ENCODE data around the gene NHERF2.
A peak's percentile ranks its signal among the peaks of the same experiment; 100 is the strongest.

NHERF2 gene

GRCh38 chr16:2079991-2080390, 53.3 kb downstream of the NHERF2 start:
- no peak for TF ChIP-seq CTCF (IDR thresholded peaks at IDR 0.05)

- no peak for TF ChIP-seq CTCF (IDR thresholded peaks at IDR 0.05)
These were observed 54.7 kb downstream of the NHERF2 start for GRCh38 chr16:2081201-2082084.

- peak; percentile 51 for TF ChIP-seq CTCF (IDR thresholded peaks at IDR 0.05)
These were observed 55.7 kb downstream of the NHERF2 start for GRCh38 chr16:2082171-2082982.

- TF ChIP-seq CTCF (IDR thresholded peaks at IDR 0.05) = no peak
These were observed 56.3 kb downstream of the NHERF2 start for GRCh38 chr16:2082983-2083364.

- no peak for TF ChIP-seq CTCF (IDR thresholded peaks at IDR 0.05)
These were observed 56.7 kb downstream of the NHERF2 start for GRCh38 chr16:2083409-2083808.

GRCh38 chr16:2083876-2084780, 57.4 kb downstream of the NHERF2 start:
- no peak for TF ChIP-seq CTCF (IDR thresholded peaks at IDR 0.05)

All from LNCAP (cell line).